NT2/D1 (cell line): ENCODE measurements around the gene IL16.

Experiments used
- SUZ12 ChIP-seq: IDR thresholded peaks from 2 replicates; pipeline ENCODE4 v1.6.1; 2011; ENCODE audit not compliant: insufficient read length, insufficient read depth; ENCODE audit errors: extremely low read depth
- YY1 ChIP-seq: IDR thresholded peaks from 2 replicates; pipeline ENCODE4 v1.6.1; 2011; ENCODE audit not compliant: insufficient read length, insufficient read depth
- ZNF274 ChIP-seq: IDR thresholded peaks from 2 replicates; pipeline ENCODE4 v1.6.1; 2011; ENCODE audit warnings: mild to moderate bottlenecking, low read depth, low read length

DNA sequence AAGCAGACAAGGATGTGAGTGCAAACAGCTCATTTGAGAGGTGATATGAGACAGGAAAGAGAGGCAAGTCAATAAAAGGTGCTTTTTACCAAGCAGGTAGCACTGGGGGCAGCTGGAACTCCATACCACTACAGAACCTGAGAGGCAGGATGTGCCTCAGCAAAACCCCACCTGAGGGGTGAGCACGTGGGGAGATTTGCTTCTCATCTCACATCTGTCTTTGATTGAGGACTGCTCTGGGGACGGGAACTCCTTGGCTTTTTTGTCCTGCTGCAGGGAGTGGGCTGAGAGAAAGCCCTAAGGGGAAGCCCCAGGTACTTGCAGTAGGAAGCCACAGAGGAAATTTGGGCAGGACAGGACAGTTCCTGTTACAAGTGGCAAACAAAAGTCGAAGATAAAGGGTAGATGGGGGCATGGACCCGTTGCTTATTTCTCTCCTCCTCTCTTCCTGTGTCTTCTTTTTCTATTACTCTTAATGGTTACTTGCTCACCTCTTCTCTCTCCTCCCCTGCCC is 35.5 kb upstream of the IL16 start:
- TF ChIP-seq SUZ12 (no peak), YY1 (no peak), ZNF274 (no peak)
